Sigmoid colon (tissue), 7 donors: ENCODE measurements around the gene NHLRC4. TPM values are rescaled to one million over a fixed set of nuclear protein-coding genes. Genes with fewer than 3 reads are reported as not detected.

ENCODE experiments used
- DNase-seq: peaks from one replicate; pipeline ENCODE4 v3.0.0-alpha.2; 2019
- H3K27ac ChIP-seq, 4 donors: fragments of 200-600 bp; sonication (generic); one replicate each; pipeline ENCODE4 v1.5.1; 2016 to 2019; ENCODE audit warnings: mild to moderate bottlenecking in 1 of 4
- H3K27me3 ChIP-seq, 3 donors: fragments of 200-600 bp; sonication (generic); one replicate each; pipeline ENCODE4 v1.5.1; 2019; ENCODE audit warnings: mild to moderate bottlenecking in 1 of 3
- H3K36me3 ChIP-seq, 4 donors: fragments of 200-600 bp; sonication (generic); one replicate each; pipeline ENCODE4 v1.5.1; 2016 to 2019
- H3K4me1 ChIP-seq, 4 donors: fragments of 200-600 bp; sonication (generic); one replicate each; pipeline ENCODE4 v1.5.1; 2017 to 2019
- H3K4me3 ChIP-seq, 4 donors: fragments of 200-600 bp; sonication (generic); one replicate each; pipeline ENCODE4 v1.5.1; 2017 to 2019; ENCODE audit warnings: mild to moderate bottlenecking in 2 of 4, moderate library complexity in 1 of 4
- H3K9me3 ChIP-seq, 4 donors: fragments of 200-600 bp in 3 of 4; sonication (generic) in 3 of 4; one replicate each; pipeline versions ENCODE4 v1.5.1 to v1.6.1; 2013 to 2019
- CTCF ChIP-seq, 4 experiments: fragments of 450-650 bp in 3 of 4; fragments of 200-600 bp in 1 of 4; IDR thresholded peaks; one replicate each; pipeline ENCODE4 v1.5.1; 2016 to 2019; ENCODE audit warnings: antibody characterized with exemption in 4 of 4, mild to moderate bottlenecking in 3 of 4, moderate library complexity in 2 of 4
- EP300 ChIP-seq, 4 donors: sonication (generic); formaldehyde crosslinking; IDR thresholded peaks; one replicate each; pipeline ENCODE4 v1.6.1; 2017; ENCODE audit warnings: antibody characterized with exemption in 4 of 4
- POLR2A ChIP-seq, 2 donors: fragments of 450-650 bp; IDR thresholded peaks; one replicate each; pipeline ENCODE4 v1.6.1; 2016; ENCODE audit warnings: antibody characterized with exemption in 2 of 2, mild to moderate bottlenecking in 2 of 2, moderate library complexity in 2 of 2
- POLR2AphosphoS5 ChIP-seq, 4 donors: sonication (generic); formaldehyde crosslinking; IDR thresholded peaks; one replicate each; pipeline ENCODE4 v1.6.1; 2017; ENCODE audit warnings: antibody characterized with exemption in 4 of 4
- WGBS, 2 donors: extraction: QIAGEN DNeasy Blood & Tissue Kit; methylation state at CpG; one replicate each; pipeline ENCODE4 v1.1.7; 2013; 5-methylcytosine and 5-hydroxymethylcytosine counted together
- intact Hi-C: fragments of 100-400 bp; cut with DNase I; formaldehyde crosslinking; loops from one replicate; pipeline ENCODE4 v1.15.1; 2023
- polyA plus RNA-seq, 3 donors: library from polyadenylated mRNA; stranded (reverse); fragments of 200-250 nt; gene quantifications; one replicate each; pipeline ENCODE4 v1.2.3, GENCODE V29; 2013
- total RNA-seq, 4 donors: library from RNA; depleted of rRNA; stranded (reverse); fragments of >200 nt; gene quantifications; one replicate each; pipeline ENCODE4 v1.1.0, GENCODE V29; 2016
- donor health status: healthy with polysubstance abuse.
- donor health status: Bipolar disorder and iron deficiency.
- donor health status: healthy.

The NHLRC4 gene
- total and polyA plus RNA-seq, 7 donors, result 0.60 to 4.2 (median 1.5) TPM

- intact Hi-C loops, result no loop called here
- TF ChIP-seq CTCF (IDR thresholded peaks at IDR 0.05) (no peak), EP300 (IDR thresholded peaks at IDR 0.05) (no peak), POLR2A (IDR thresholded peaks at IDR 0.05) (no peak)
- no peak for DNase-seq
- WGBS, 2 donors, result 94 to 96% methylated on average over 21 of the region's 21 CpGs
- Histone ChIP-seq H3K9me3 (no peaks in the 10 kb centered on the region), H3K27me3 (no peaks in the 10 kb centered on the region), H3K4me1 (peaks cover 0 to 5% (median 2%) of the 10 kb centered on the region in 4 donors), H3K4me3 (no peak overlapping the region), H3K27ac (no peak overlapping the region), H3K36me3 (peaks cover 0 to 54% (median 19%) of the 10 kb centered on the region in 4 donors)
These were observed 18.2 kb upstream of the NHLRC4 start for GRCh38 chr16:548586-548985.

GRCh38 chr16:549544-550263, 17.1 kb upstream of the NHLRC4 start:
- Histone ChIP-seq H3K4me3 (no peak overlapping the region), H3K27me3 (no peaks in the 10 kb centered on the region), H3K4me1 (peaks cover 0 to 5% (median 2%) of the 10 kb centered on the region in 4 donors), H3K9me3 (no peaks in the 10 kb centered on the region), H3K36me3 (peaks cover 0 to 56% (median 19%) of the 10 kb centered on the region in 4 donors), H3K27ac (no peak overlapping the region)
- WGBS, 2 donors, result 93 to 96% methylated on average over 54 of the region's 54 CpGs
- TF ChIP-seq POLR2AphosphoS5 (IDR thresholded peaks at IDR 0.05), result no peak
- TF ChIP-seq CTCF (IDR thresholded peaks at IDR 0.05), result no peak
- no peak for TF ChIP-seq EP300 (IDR thresholded peaks at IDR 0.05)
- no peak for TF ChIP-seq POLR2A (IDR thresholded peaks at IDR 0.05)
- intact Hi-C loops, result no loop called here
- no peak for DNase-seq

- Histone ChIP-seq H3K4me1 (peaks cover 0 to 5% (median 2%) of the 10 kb centered on the region in 4 donors), H3K36me3 (peaks cover 0 to 56% (median 19%) of the 10 kb centered on the region in 4 donors), H3K4me3 (no peak overlapping the region), H3K27ac (no peak overlapping the region), H3K9me3 (no peaks in the 10 kb centered on the region), H3K27me3 (no peaks in the 10 kb centered on the region)
- no peak for DNase-seq
- intact Hi-C loops, result no loop called here
- TF ChIP-seq POLR2A (IDR thresholded peaks at IDR 0.05), result no peak
- no peak for TF ChIP-seq EP300 (IDR thresholded peaks at IDR 0.05)
- TF ChIP-seq POLR2AphosphoS5 (IDR thresholded peaks at IDR 0.05), result no peak
- TF ChIP-seq CTCF (IDR thresholded peaks at IDR 0.05), result no peak
- WGBS, 2 donors, result 97 to 98% methylated on average over 28 of the region's 28 CpGs
These were observed 15.6 kb upstream of the NHLRC4 start for GRCh38 chr16:551210-551609.

GRCh38 chr16:552171-552570, 14.6 kb upstream of the NHLRC4 start:
- H3K4me1 ChIP-seq, result peaks cover 0 to 4% (median 2%) of the 10 kb centered on the region in 4 donors
- intact Hi-C loops, result no loop called here
- no peaks in the 10 kb centered on the region for H3K9me3 ChIP-seq
- H3K36me3 ChIP-seq, result peaks cover 0 to 56% (median 19%) of the 10 kb centered on the region in 4 donors
- TF ChIP-seq CTCF (IDR thresholded peaks at IDR 0.05) (no peak), POLR2AphosphoS5 (IDR thresholded peaks at IDR 0.05) (no peak), POLR2A (IDR thresholded peaks at IDR 0.05) (no peak), EP300 (IDR thresholded peaks at IDR 0.05) (no peak)
- H3K4me3 ChIP-seq, result no peak overlapping the region
- WGBS, 2 donors, result 96 to 97% methylated on average over 35 of the region's 35 CpGs
- no peak for DNase-seq
- H3K27me3 ChIP-seq, result no peaks in the 10 kb centered on the region
- no peak overlapping the region for H3K27ac ChIP-seq
